DMS114 treated with DMSO at 0.1 percent for 48 hours (cell line): ENCODE measurements around the gene SYT3.
"Not testable (repeated sequence)": the region's sequence is repeated elsewhere in the genome, so short reads cannot be mapped to it uniquely, and the experiment has no call there.

ENCODE experiments used
- DNase-seq: peaks from one replicate; lab custom pipeline; 2025; ENCODE audit not compliant: unreplicated experiment; lab: John Stamatoyannopoulos, UW

The SYT3 gene

GRCh38 chr19:50604264-50605073, 35.2 kb downstream of the SYT3 start:
- DNase-seq, result not testable (repeated sequence)

DNA sequence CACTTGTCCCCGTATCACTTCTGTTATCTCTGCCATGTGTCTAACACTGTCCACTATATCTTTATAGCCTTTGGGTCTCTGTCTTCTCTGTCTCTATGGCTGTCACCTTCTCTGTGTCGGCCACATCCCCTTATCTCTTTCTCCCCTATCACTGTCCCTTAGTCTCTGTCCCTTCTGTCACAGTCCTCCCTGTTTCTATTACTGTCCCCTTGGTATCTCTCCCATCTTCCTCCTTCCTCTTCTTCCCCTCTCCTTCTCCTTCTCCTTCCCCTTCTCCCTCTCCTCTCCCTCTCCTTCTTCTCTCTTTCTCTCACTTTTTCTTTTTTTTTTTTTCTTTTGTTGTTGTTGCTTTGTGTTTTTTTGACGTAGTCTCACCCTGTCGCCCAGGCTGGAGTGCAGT, 36.7 kb downstream of the SYT3 start:
- no peak for DNase-seq

- no peak for DNase-seq
These were observed 37.2 kb downstream of the SYT3 start for GRCh38 chr19:50602496-50602895.

- no peak for DNase-seq
These were observed 37.6 kb downstream of the SYT3 start for GRCh38 chr19:50602089-50602422.

DNA sequence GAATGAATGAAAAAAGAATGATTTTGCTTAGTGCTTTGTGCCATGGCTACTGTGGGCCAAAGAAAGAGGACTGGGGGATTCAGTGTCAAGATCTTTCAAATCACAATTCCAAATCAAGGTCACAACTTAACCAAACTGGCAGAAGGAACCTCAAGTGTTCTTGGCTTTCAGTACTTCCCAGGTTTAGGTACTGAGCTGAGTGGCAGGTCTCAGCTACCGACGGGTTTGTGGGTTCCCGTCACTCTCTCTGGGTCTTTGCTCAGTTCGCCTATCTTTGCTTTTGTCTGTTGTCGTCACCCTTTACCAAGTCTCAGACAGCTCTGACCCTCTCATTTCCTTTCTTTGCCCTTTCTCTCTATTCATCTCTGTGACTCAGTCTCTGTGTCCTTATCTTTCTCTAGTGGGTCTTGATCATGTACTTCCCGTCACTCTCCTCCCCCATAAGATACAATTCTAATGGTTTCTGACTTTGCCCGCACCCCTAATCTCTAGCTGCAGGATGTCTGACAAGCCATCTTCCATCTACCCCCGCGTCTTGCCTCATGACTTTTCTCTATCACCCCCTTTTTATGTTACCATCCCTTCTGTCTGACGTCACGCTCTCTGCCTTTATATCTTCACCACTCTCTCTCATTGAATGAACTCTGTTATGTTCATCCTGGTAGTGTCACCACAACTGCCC, 38.1 kb downstream of the SYT3 start:
- no peak for DNase-seq

DNA sequence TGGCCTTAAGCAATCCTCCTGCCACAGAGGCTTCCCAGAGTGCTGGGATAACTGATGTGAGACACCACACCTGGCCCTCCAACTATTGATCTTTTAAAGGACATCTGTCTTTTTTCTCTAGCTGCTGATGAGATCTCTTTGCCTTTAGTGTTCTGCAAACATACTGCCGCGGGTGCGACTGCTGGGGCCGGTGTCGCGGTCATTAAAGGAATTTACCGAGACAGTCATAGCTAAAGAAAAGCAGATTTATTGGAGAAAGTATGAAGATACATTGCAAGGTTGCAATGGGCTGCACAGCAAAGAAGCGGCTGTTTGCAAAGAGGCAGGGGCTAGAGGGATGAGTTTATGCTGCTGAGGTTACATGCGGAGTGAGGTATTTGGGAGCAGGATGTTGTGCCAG, 40.3 kb downstream of the SYT3 start:
- no peak for DNase-seq

DNA sequence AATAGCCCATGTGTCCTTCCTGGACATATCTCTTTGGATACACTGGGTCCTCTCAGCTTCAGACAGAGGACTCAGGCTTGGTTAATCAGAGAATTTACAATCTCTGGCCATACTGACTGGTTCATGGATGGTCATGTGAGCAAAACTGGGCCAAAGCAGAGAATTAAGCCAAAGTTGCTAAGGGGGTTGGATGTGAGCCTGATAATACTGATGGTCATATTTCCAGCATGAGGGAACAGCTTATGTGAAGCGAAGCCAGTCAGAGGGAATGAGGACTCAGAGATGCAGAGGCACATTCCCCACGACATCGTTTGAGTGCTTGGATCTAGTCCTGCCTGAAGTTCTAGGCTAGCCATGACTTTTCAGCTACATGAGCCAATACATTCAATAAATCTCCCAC, 49.5 kb downstream of the SYT3 start:
- DNase-seq, result no peak

DNA sequence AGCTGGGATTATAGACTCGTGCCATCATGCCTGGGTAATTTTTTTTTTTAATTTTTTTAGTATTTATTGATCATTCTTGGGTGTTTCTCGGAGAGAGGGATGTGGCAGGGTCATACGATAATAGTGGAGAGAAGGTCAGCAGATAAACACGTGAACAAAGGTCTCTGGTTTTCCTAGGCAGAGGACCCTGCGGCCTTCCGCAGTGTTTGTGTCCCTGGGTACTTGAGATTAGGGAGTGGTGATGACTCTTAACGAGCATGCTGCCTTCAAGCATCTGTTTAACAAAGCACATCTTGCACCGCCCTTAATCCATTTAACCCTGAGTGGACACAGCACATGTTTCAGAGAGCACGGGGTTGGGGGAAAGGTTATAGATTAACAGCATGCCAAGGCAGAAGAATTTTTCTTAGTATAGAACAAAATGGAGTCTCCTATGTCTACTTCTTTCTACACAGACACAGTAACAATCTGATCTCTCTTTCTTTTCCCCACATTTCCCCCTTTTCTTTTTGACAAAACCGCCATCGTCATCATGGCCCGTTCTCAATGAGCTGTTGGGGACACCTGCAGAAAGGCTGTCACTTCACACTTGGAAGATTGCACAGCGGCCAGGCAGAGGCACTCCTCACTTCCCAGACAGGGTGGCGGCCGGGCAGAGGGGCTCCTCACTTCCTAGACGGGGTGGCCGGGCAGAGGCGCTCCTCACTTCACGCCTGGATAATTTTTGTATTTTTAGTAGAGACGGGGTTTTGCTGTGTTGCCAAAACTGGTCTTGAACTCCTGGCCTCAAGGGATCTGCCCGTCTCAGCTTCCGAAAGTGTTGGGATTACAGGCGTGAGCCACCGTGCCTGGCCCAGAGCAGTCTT, 57.7 kb downstream of the SYT3 start:
- DNase-seq, result not testable (repeated sequence)

DNA sequence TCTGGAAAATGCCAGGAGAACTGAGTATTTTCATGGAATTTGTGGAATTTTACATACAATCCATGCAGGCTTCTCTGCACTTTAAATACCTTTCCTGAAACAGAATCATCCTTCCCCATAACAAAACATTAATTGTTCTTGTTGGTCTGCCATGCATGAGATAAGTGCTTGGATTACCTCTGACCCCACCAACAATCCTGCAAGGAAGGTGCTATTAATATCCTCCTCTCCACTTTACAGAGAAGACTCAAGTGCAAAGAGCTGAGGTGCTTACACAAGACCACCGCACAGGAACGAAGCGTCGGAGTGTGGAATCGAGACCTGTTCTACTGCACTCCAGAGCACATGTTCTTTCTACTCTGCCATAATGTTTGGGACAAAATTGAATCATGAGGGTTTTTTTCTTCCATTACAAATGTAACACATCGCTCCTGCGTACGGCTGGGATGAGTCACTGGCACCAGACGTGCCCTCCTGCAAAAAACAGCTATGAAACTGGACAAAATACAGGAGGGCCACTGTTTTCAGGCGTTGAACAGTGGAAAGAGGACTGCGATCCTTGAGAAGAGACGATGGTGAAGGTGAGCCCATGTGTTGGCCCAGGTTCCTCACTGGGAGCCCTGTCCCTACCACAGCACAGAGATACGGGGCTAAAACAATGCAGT, 58.6 kb downstream of the SYT3 start:
- DNase-seq, result no peak

- no peak for DNase-seq
These were observed 59.4 kb downstream of the SYT3 start for GRCh38 chr19:50580240-50580639.

DNA sequence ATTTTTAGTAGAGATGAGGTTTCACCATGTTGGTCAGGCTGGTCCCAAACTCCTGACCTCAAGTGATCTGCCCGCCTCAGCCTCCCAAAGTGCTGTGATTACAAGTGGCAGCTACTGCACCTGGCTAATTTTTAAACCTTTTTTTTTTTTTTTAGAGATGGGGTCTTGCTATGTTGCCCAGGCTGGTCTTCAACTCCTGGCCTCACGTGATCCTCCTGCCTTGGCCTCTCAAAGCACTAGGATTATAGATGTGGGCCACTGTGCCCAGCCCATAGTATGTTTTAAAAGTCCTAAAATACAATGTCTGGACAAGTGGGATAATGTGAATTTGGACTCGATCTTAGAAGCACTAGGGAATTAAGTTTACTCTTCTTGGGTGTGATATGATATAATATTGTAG, 62.9 kb downstream of the SYT3 start:
- not testable (repeated sequence) for DNase-seq

- DNase-seq, result no peak
These were observed 65.8 kb downstream of the SYT3 start for GRCh38 chr19:50573741-50574461.
